Fibroblast of pulmonary artery (primary cell): ENCODE measurements around the gene VCX2.
"Not testable (repeated sequence)": the region's sequence is repeated elsewhere in the genome, so short reads cannot be mapped to it uniquely, and the experiment has no call there.

Experiments used
- DNase-seq: peaks from one replicate; pipeline ENCODE4 v3.0.0-alpha.2; 2010; ENCODE audit warnings: low read depth
- H3K4me3 ChIP-seq: replicated peaks from 2 replicates; pipeline ENCODE4 v1.5.1; 2011; ENCODE audit warnings: low read depth, mild to moderate bottlenecking, control low read depth, low read length, moderate library complexity
- CTCF ChIP-seq: IDR thresholded peaks from 2 replicates; pipeline ENCODE4 v1.5.1; 2011; ENCODE audit warnings: mild to moderate bottlenecking, control low read depth, low read length, inconsistent platforms; ENCODE audit errors: missing control alignments

The VCX2 gene

GRCh38 chrX:8125566-8125965 lies 45.5 kb downstream of the VCX2 start:
- TF ChIP-seq CTCF, result no peak

GRCh38 chrX:8122538-8122937 lies 48.5 kb downstream of the VCX2 start:
- no peak for TF ChIP-seq CTCF
- DNase-seq, result no peak
- H3K4me3 ChIP-seq, result no peak overlapping the region

More at GRCh38 chrX:8125566-8125965, 45.5 kb downstream of the VCX2 start:
- H3K4me3 ChIP-seq, result no peak overlapping the region
- DNase-seq, result no peak

- not testable (repeated sequence) for DNase-seq, H3K4me3 ChIP-seq
These were observed 49.7 kb downstream of the VCX2 start for GRCh38 chrX:8121391-8121790.
